HUES64 (cell line): Measurements from ENCODE around the gene SCUBE3.

Experiments used
- H3K27ac ChIP-seq: 2 replicates; pipeline ENCODE4 v1.7.0; 2013; ENCODE audit warnings: low read depth, low read length, inconsistent platforms
- H3K27me3 ChIP-seq: 2 replicates; pipeline ENCODE4 v1.6.1; 2013; ENCODE audit warnings: mild to moderate bottlenecking, low read length; ENCODE audit not compliant: insufficient read depth
- H3K36me3 ChIP-seq: 2 replicates; pipeline ENCODE4 v1.6.1; 2013; ENCODE audit warnings: mild to moderate bottlenecking, low read length; ENCODE audit not compliant: insufficient read depth
- H3K4me1 ChIP-seq: 2 replicates; pipeline ENCODE4 v1.6.1; 2013; ENCODE audit warnings: mild to moderate bottlenecking, low read length, moderate library complexity; ENCODE audit not compliant: insufficient read depth
- H3K4me3 ChIP-seq: 2 replicates; pipeline ENCODE4 v1.5.1; 2013; ENCODE audit warnings: mild to moderate bottlenecking, low read length, moderate library complexity
- H3K9ac ChIP-seq: 2 replicates; pipeline ENCODE4 v1.6.1; 2013; ENCODE audit warnings: mild to moderate bottlenecking, low read depth, low read length
- H3K9me3 ChIP-seq: 2 replicates; pipeline ENCODE4 v1.6.1; 2013; ENCODE audit warnings: low read depth, low read length; ENCODE audit not compliant: insufficient read depth
- WGBS: fragments of 150-250, 120-280 bp; methylation state at CpG from one replicate; pipeline ENCODE4 v1.1.7; 2013; ENCODE audit warnings: missing lambda C conversion rate; 5-methylcytosine and 5-hydroxymethylcytosine counted together

The SCUBE3 gene

DNA sequence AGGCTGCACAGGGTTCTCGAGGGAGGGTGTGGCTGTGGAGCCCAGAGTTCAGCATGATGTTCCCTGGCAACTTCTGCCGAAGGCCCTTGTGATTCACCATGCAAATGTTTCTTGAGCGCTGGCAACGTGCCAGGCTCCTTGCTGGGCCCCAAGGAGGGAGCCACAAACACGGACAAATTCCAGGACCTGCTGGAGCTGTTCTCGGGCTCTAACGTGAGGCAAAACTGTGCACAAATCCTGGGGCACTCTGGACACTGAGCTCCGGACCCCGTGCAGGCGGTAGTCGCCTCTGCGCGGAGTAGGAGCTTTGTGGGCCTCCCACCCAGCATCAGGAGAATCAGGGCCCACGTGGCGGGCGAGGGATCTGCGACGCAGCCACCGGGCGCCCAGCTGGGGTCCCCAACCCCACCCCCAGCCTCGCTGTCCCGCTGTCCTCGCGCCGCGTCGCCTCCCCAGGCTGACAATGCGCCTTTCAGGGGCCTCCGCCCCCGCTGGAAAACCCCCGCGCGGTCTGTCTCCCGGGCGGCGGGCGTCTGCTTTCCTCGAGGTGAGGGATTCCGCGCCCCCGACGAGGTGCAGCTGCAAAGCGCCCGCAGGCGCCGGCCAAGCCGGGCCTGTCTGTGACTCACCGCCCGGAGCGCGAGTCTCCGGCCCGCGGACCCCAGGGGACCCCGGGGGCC, 31.7 kb upstream of the SCUBE3 start:
- Histone ChIP-seq H3K4me1 (no peaks in the 10 kb centered on the region; the same call in none of the 2 replicates), H3K27me3 (peaks cover 20% of the 10 kb centered on the region), H3K27ac (no peak overlapping the region), H3K4me3 (peak overlapping the region; percentile 24; the same call in 1 of the 2 replicates), H3K9ac (no peak overlapping the region), H3K36me3 (no peaks in the 10 kb centered on the region), H3K9me3 (no peaks in the 10 kb centered on the region)
- WGBS: 20% methylated on average over 55 of the region's 55 CpGs

DNA sequence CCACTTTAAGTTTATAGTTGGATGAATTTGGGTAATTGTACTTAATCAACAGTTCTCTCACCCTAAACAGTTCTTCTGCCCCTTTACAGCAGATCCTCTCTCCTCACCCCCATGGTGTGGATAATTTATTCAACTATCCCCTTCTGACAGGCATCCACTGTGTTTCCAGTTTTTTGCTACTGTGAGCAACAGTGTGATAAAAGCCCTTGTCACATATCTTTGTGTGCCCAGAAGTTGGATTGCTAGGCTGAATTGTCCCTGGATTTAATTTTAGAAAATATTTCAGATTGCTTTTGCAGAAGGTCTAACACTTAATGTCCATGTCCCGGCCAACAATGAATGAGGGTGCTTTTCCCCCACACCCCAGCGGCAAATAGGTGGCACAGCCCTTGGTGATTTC, 30.5 kb upstream of the SCUBE3 start:
- Histone ChIP-seq H3K9ac (no peak overlapping the region), H3K36me3 (no peaks in the 10 kb centered on the region), H3K9me3 (no peaks in the 10 kb centered on the region), H3K4me1 (no peaks in the 10 kb centered on the region; the same call in none of the 2 replicates), H3K27ac (no peak overlapping the region), H3K4me3 (no peak overlapping the region), H3K27me3 (peaks cover 20% of the 10 kb centered on the region)
- WGBS: 93% methylated on average over 2 of the region's 2 CpGs

DNA sequence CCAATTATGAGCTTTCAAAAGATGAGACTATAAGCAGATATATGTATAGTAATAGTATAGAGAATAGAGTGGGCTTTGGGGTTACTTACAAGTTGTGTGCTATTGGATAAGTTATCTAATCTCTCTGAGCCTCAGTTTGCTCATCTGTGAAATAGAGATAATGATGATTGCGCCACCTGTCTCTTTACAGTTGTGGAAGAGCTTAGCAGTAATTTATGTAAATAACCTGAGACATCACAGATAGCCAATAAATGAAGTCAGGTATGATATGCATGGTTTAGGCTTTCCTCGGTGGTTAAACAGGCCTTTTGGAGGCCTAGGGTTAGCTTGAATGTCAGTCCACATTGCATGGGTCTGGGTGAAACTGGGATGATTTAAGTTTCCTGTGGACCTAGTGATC, 29.8 kb upstream of the SCUBE3 start:
- H3K9ac ChIP-seq: no peak overlapping the region
- H3K4me1 ChIP-seq: no peaks in the 10 kb centered on the region; the same call in none of the 2 replicates
- no peak overlapping the region for H3K4me3 ChIP-seq
- no peak overlapping the region for H3K27ac ChIP-seq
- H3K27me3 ChIP-seq: peaks cover 20% of the 10 kb centered on the region
- 88% methylated on average over 2 of the region's 2 CpGs for WGBS
- H3K9me3 ChIP-seq: no peaks in the 10 kb centered on the region
- H3K36me3 ChIP-seq: no peaks in the 10 kb centered on the region

DNA sequence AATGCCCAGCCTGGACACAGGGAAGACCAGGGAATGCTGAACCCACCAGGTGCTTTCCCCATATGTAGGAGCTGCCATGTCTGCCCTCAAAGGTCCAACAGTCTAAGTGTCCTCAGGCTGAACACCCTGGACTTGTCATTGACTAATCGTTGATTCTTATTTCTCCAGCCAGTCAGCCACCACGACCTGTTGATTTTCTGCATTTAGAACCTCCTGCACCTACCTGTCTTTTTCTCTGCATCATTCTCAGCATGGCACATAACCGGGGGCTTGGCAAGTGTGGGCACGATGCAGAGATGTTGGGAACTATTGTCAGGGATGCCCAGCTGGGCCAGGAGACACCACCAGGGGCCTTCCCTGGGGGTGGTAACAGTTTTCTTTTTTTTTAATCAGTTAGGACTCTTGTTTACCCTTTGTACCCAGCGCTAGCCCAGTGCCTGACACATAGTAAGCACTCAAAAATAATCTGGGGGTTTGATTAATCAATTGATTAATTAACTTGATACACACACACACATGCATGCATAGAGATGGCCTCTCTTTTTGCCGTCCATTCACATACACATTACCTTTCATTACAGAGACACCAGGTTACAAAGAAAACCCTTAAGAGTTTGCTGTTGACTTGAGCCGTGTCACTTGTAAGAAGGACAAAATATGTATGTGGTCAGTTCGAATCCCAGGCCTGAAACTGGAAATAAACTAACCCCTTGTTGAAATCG, 29.0 kb upstream of the SCUBE3 start:
- no peaks in the 10 kb centered on the region for H3K9me3 ChIP-seq
- WGBS: 86% methylated on average over 8 of the region's 9 CpGs
- H3K9ac ChIP-seq: no peak overlapping the region
- H3K27me3 ChIP-seq: peaks cover 20% of the 10 kb centered on the region
- no peak overlapping the region for H3K4me3 ChIP-seq
- no peaks in the 10 kb centered on the region for H3K36me3 ChIP-seq
- H3K27ac ChIP-seq: no peak overlapping the region
- no peaks in the 10 kb centered on the region; the same call in none of the 2 replicates for H3K4me1 ChIP-seq

DNA sequence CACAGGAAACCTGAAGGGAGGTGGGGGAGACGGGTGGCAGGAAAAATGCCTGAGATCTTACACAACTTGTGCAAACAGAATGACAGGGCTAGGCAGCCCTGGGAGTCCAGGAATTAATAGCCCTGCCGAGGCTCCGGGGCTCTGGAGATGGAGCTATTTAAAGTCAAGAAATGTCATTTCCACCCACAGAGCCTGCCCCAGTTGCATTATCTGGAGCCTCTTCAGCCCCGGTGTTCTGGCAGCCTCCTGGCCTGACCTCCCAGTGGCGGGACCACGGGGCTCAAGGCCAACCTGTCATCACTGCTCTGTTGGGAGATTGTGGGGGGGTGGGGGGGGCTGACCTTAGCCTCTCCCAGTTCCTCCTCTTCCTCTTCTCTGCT, 28.5 kb upstream of the SCUBE3 start:
- no peaks in the 10 kb centered on the region; the same call in none of the 2 replicates for H3K4me1 ChIP-seq
- H3K9ac ChIP-seq: no peak overlapping the region
- H3K27me3 ChIP-seq: peaks cover 20% of the 10 kb centered on the region
- no peaks in the 10 kb centered on the region for H3K36me3 ChIP-seq
- no peaks in the 10 kb centered on the region for H3K9me3 ChIP-seq
- H3K27ac ChIP-seq: no peak overlapping the region
- no peak overlapping the region for H3K4me3 ChIP-seq
- 80% methylated on average over 5 of the region's 6 CpGs for WGBS

DNA sequence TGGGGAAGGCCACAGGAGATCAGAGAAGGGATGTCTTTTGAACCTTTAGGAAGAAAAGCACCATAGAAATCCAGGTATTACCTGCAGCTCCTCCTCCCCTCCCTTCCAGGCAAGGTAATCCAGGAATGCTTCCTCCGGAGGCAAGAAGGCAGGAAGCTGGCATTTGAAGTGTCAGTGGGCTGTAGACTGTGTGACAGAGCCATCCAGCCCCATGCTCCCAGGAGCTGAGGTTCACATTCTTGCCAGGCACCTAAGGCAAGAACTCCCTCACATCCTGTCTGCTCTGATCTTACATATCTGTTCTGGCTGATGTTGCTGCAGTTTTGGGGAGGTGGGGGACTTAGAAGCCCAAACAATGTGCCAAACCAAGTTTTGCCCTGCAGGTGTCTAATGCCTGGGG, 27.8 kb upstream of the SCUBE3 start:
- Histone ChIP-seq H3K27me3 (peaks cover 20% of the 10 kb centered on the region), H3K9ac (no peak overlapping the region), H3K4me3 (no peak overlapping the region), H3K36me3 (no peaks in the 10 kb centered on the region), H3K27ac (no peak overlapping the region), H3K4me1 (no peaks in the 10 kb centered on the region; the same call in none of the 2 replicates), H3K9me3 (no peaks in the 10 kb centered on the region)
- WGBS: 63% methylated on average over 1 of the region's 1 CpG

DNA sequence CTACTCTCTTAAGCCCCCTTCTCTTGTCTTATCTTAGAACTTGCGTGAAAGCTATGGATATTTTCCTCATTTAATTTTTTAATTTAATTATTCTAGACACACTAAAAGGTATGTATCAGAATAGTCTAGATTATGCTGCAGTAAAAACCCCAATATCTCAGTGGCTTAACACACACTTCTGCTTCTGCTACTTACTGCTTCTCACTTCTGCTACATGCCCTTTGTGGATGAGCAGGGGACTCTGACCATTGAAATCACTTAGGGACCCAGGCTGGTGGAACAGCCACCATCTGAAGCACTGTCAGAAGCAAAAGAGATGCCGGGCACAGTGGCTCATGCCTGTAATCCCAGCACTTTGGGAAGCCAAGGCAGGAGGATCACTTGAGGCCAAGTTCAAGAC, 27.2 kb upstream of the SCUBE3 start:
- Histone ChIP-seq H3K27me3 (peaks cover 15% of the 10 kb centered on the region), H3K4me1 (no peaks in the 10 kb centered on the region; the same call in none of the 2 replicates), H3K4me3 (no peak overlapping the region), H3K36me3 (no peaks in the 10 kb centered on the region), H3K9me3 (no peaks in the 10 kb centered on the region), H3K27ac (no peak overlapping the region), H3K9ac (no peak overlapping the region)
- WGBS: 88% methylated on average over 1 of the region's 2 CpGs

DNA sequence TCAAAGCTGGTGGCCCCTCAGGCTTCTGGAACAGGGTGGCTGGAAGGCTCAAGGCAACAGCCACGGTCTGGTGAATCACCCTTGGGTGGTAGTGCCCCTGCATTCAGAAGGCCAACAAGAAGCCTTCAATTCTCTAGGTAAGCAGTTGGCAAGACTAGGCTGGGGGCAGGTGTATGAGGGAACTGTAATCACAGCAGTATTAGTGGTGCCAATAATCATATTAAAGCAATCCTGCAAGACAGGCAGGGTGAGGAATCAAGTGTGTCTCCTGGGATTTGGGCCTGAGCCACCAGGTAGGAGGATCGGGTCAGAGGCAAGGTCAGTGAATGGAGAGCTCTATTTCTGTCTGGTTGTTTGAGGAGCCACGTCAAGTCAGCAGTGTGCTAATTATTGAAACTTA, 24.9 kb upstream of the SCUBE3 start:
- Histone ChIP-seq H3K9ac (no peak overlapping the region), H3K36me3 (no peaks in the 10 kb centered on the region), H3K9me3 (no peaks in the 10 kb centered on the region), H3K27ac (no peak overlapping the region), H3K4me1 (peaks cover 10% of the 10 kb centered on the region; the same call in 1 of the 2 replicates), H3K4me3 (no peak overlapping the region), H3K27me3 (peaks cover 3% of the 10 kb centered on the region; the same call in 1 of the 2 replicates)
- WGBS: 89% methylated on average over 3 of the region's 3 CpGs

DNA sequence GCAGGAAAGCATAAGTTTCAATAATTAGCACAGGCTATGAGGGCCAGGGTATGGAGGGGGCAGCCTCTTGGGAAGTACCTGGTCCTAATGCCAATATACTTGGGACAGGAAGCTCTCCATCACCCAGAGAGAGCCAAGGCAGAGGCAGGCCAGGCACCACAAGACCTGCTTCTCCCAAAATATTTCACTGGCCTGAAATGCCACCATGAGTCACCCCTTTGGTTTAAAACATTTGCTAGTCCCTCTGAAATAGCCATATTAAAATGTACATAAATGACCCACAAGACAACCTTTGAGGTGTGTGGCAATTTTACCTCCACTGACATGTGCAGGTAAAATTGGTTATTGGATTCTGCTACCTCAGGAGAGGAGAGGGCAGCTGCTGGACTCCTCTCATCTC, 23.4 kb upstream of the SCUBE3 start:
- no peak overlapping the region for H3K27ac ChIP-seq
- peaks cover 10% of the 10 kb centered on the region; the same call in 1 of the 2 replicates for H3K4me1 ChIP-seq

DNA sequence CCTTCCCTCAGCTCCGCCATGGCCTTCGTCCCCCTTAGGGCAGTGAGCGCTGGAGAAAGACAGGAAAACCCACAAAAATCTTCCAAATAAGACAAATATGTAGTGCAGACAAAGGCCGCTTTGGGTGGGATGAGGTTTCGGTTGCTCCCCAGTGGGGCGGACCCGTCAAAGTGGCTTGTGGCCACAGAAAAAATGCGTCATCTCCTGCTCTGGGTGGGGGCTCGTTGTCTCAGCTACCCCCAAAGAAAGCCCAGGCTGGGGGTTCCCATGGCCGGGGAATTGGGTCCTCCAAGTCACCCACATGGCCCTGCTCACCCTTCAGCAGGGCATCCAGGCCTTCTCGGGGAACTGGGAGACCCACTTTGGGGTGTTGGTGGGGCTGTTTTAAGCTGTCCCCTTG, 21.9 kb upstream of the SCUBE3 start:
- 92% methylated on average over 11 of the region's 11 CpGs for WGBS

More for the DNA sequence above, 23.4 kb upstream of the SCUBE3 start:
- Histone ChIP-seq H3K36me3 (no peaks in the 10 kb centered on the region), H3K27me3 (0 out of 2 replicates have a peak, but pooled peaks cover 3% of the 10 kb centered on the region), H3K9ac (no peak overlapping the region), H3K4me3 (no peak overlapping the region), H3K9me3 (no peaks in the 10 kb centered on the region)

DNA sequence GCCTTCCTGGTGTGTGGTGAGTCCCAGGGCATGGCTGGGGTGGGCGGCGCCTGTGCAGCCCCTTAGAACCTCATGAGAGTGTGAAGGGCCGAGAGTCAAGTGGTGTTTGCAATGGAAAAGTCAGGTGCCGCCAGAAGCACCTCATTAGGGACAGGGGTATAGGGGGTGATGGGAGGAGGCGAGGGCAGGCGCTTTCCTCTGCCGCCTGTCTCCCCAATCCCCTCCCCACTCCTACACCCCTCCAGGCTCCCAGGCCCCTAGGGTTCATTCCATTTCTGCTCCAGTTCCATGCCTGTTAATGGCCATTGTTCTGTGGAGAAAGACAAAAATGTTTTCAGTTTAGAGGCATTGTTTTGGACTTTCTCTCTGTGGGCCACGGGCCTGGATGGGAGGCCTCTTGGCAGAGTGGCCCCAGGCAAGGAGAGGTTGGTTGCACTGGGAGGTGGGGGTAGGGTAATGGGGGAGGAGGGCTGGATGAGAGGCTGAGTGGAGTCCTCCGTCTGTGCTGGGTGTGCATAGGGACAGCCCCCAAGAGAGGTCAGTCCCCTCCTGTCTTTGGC, 21.4 kb upstream of the SCUBE3 start:
- WGBS: 65% methylated on average over 6 of the region's 9 CpGs
- Histone ChIP-seq H3K4me1 (peaks cover 10% of the 10 kb centered on the region; the same call in 1 of the 2 replicates), H3K4me3 (no peak overlapping the region), H3K9me3 (no peaks in the 10 kb centered on the region), H3K36me3 (no peaks in the 10 kb centered on the region), H3K9ac (no peak overlapping the region), H3K27ac (no peak overlapping the region), H3K27me3 (0 out of 2 replicates have a peak, but pooled peaks cover 3% of the 10 kb centered on the region)

More for the DNA sequence above, 21.9 kb upstream of the SCUBE3 start:
- H3K27ac ChIP-seq: no peak overlapping the region
- H3K4me3 ChIP-seq: no peak overlapping the region
- H3K9me3 ChIP-seq: no peaks in the 10 kb centered on the region
- H3K4me1 ChIP-seq: peaks cover 10% of the 10 kb centered on the region; the same call in 1 of the 2 replicates
- no peaks in the 10 kb centered on the region for H3K36me3 ChIP-seq
- H3K9ac ChIP-seq: no peak overlapping the region
- 0 out of 2 replicates have a peak, but pooled peaks cover 3% of the 10 kb centered on the region for H3K27me3 ChIP-seq
